HG03095 (cell line): Measurements from ENCODE around the gene PXDN.
"Not testable (repeated sequence)": the region's sequence is repeated elsewhere in the genome, so short reads cannot be mapped to it uniquely, and the experiment has no call there.

ENCODE experiments used
- ATAC-seq: cut with Tn5 transposase; IDR thresholded peaks from one replicate; pipeline ENCODE4 v1.9.1; 2021; ENCODE audit warnings: moderate library complexity; ENCODE audit not compliant: unreplicated experiment

PXDN gene

DNA sequence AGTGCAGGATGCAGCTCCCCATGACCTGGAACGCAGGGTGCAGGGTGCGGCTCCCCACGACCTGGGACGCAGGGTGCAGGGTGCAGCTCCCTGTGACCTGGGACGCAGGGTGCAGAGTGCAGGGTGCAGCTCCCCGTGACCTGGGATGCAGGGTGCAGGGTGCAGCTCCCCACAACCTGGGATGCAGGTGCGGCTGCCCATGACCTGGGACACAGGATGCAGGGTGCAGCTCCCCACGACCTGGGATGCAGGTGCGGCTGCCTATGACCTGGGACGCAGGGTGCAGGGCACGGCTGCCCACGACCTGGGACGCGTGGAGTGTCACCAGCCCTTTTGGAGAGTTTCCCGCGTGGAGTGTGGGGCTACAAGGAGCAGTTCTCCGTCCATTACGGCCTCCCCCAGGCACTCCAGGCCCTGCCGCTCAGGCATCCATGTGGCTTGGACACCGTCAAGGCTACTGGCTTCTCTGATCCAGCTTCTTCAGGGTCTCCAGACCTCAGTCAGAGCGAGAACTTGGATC is 38.7 kb downstream of the PXDN start:
- no peak for ATAC-seq

DNA sequence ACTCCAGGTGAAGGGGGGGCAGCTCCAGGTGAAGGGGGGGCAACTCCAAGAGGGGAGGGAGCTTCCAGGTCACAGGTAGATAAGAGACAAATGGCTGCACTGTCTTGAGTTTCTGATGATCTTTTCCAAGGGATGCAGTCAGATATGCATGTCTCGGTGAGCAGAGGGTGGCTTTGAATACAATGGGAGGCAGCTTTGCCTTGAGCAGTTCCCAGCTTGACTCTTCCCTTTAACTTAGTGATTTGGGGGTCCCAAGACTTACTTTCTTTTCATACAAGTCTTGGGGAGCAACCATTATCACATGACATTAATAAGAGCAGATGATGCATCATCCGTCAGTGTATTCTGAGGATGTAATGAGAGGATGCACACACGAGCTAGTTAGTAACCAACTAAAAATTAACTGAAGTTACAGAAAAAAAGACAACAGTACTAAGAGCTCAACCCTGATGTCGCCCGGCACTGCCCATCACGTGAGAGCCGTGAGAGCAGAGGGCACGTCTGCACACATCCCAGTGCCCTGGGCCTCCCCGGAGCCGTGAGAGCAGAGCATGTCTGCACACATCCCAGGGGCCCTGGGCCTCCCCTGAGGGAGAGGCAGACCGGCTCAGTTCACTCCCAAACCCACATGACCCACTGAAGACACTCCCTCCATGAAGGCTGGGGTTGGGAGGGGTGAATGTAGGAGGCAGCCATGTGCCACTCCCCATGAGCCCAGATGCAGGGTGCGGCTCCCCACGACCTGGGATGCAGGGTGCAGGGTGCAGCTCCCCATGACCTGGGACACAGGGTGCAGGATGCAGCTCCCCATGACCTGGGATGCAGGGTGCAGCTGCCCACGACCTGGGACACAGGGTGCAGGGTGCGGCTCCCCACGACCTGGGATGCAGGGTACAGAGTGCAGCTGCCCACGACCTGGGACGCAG is 39.4 kb downstream of the PXDN start:
- no peak for ATAC-seq

DNA sequence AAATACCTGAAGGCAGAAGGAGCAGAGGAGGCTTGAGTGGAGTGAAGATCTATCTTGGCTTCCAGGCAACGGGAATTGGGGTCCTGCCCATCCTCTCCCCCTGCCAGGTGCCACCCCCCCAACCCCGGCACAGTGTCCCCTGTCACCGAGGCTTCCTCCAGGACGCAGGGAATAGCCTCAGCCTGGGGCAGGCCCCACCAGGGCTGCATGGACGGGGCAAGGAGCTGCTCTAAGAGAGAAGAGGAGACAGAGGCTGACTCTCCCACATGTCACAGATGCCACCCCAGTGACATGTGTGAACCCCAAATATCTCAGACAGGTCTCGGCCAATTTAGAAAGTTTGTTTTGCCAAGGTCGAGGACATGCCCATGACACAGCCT is 42.1 kb downstream of the PXDN start:
- ATAC-seq, result no peak

DNA sequence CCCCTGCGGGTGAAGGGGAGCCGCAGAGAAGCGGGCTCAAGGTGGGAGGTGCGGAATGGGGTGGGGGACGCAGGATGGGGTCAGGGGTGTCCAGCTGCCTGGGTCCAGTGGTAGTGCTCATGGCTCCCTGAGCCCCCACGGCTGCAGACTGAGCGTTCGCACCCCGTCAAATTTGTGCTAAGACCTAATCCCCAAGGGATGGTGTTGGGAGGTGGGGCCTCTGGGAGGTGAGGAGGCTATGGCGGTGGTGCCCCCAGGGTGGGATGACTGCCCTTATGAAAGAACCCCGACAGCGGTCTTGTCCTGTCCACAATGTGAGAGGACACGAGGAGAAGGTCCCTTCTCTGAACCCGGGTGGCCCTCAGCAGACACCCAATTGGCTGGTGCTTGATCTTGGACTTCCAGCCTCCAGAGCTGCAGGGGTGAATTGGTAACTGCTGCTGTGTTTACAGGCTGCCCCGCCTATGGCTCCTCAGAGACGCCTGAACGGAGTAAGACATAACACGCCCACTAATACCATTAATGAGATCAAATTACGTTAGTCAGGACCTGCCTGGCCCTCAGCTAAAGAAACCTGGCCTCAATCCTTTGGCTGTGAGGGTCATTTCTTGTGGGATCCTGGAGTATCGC is 42.6 kb downstream of the PXDN start:
- no peak for ATAC-seq

DNA sequence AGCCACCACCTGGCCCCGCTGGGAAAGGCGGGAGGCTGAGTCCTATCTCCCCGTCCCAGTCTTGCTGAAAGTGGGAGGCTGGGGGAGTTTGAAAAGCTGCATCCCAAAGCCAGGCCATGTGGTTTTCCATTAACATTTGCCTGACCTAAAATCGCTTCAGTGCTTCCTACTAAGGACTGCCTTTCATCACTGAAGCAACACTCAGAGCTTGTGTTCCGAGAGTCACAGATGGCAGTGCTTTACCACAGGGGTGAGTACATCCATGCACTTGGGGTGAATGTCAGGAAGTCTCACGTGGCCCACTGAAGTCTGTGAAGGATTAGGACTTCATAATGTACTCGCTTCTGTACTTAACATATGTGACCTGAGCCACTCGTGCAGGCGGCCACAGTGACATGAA is 43.3 kb downstream of the PXDN start:
- ATAC-seq, result no peak

DNA sequence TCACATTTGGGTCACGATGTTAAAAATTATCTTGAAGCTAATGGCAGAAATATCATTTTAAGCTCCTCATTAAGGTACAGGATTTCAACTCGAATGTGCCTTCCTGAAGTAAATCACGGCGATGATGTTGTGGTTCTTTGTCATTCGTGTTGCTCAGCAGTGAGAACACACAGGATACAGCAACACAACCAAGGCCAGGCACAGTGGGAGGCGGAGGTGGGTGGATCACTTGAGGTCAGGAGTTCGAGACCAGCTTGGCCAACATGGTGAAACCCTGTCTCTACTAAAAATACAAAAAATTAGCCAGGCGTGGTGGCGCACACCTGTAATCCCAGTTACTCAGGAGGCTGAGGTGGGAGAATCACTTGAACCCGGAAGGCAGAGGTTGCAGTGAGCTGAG is 43.9 kb downstream of the PXDN start:
- ATAC-seq, result not testable (repeated sequence)

DNA sequence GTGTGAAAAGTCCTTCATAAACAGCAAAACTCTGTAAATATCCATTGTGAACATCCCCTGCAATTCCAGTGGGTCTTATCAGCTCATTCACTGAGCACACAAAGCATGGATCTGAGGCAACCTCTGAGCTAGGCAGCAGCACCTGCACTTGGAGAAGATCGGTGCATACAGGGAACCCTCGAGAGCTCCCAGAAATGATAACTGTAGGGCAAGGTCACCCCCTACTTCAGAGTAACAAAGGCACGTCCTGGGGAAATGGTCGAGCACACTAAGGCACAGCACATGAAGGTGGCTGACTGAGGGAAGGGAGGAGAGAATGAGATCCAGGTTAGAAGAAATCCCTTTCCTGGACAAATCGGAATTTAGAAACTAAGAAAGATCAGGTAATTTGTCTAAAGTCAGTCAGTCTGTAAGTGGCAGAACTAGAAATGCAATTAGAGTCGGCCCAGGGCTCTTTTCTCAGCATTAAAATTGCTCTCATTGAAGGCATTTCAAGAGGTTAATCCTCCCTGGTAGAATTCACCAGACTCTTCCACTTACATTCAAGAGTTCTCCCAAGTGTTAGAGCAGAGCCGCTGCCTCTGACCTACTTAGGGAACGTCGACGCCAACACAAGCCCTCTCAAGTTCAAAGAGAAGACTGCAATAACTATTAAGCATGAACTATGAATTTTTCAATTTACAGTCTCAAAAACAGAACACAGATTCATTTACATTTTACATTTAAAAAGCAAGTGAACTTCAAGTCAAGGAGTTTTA is 45.9 kb downstream of the PXDN start:
- ATAC-seq, result no peak

DNA sequence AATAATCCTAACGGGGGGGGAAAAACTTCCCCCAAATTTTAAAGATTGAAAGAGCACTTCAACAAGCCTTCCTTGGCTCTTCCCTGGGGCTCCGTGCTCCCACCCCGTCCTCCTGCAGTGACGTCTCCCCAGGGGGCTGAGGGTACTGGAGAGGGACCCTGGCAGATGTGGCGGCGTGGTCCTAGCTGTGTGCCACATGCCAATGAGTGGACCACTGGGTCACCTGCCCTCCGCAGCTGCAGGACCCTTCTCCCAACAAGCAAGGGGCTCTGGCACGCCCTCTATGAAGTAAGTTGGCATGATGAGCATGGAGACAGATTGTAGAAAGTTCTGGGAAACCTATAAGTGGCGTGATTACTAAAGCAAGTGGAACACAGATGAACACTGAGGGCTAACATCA is 46.7 kb downstream of the PXDN start:
- no peak for ATAC-seq

DNA sequence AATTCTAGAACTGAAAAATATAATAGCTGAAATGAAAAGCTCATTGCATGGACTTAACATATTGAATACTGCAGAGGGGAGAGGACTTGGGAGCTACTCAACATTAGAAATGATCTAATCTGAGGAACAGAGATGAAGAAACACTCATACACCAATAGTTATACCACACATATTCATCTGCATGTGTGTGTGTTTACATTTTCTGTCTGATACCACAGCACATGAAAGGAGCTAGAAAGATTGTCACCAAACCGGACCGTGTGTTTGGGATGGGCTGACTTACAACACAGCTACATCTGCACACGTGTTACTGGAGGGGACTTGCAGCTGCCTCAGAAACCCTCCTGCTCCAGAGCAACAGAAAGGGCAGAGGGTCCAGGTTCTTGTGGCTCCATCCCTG is 47.8 kb downstream of the PXDN start:
- ATAC-seq, result no peak

DNA sequence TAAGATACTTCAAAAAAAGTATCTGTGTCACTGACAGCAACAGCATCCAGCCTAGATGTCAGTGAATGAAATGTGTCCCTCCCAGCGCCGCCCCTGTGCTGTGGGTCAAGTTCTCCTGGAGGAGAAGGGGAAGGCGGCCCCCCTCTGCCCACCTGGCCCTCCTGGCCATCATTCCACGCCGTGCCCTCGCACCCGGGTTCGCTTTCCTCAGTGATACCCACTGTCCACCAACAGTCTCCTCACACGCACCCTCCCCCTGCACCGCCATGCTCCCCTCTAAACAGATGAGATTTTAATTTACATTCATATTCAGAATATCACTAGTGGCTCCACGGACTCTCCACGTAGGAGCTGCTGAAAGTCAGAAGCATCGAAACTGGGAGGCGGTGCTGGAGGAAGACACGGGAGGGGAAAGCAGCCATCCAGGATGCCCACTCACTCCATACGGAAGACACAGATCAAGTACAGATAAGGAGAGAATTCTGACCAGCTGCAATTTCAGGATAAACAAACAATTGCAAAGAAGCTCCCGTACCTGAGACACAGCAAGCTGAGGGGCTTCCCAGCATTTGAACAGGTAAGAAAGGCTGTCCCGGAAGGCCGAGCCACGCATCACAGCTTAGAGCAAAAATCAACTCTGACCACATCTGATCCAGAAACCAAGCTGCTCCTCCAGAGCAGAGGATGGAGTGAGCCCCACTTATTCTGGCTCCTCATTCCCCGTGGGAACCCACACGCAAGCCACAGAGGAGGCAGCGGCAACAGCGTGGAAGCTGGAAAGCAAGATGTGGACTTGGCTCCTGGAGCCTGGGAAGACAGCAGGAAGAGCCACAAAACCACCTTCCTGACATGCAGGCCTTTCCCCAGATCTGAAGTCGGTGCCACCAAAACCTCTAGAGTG is 49.7 kb downstream of the PXDN start:
- no peak for ATAC-seq

DNA sequence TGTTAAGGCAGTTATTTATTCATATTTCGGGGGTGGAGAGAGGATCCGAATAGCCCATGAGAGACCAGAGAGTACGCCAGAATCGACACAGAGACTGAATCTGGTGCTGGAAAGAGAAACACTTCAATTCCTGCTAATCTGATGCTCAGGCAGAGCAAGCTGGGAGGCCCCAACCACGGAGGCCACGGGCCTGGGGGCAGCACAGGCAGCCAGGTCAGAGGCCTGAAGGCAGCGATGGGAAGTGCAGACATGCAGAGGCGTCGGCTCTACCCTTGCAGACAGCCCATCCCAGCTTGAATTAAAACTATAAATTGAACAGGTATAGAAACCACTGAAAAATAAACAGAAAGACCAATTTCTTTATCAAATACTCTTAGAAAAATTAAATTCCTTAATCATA is 50.6 kb downstream of the PXDN start:
- ATAC-seq, result no peak

DNA sequence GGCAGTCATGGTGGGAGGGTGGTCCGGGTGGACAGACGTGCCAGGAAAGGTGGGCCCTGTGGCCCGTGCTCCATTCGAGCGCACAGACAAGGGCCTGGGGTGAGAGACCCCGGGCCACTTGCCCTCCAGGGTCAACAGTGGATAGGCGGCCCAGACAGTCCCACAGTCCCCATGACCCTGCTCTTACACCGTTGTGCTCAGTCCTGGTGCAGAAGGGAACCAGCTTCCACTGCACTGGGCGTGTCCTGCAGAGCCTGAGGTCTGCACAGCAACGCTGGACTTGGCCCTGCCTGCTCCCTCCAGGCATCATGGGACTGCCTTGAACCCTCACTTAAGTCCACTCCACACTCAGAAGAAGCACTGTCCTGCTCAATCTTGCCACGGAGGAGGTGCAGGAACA is 52.0 kb downstream of the PXDN start:
- no peak for ATAC-seq

DNA sequence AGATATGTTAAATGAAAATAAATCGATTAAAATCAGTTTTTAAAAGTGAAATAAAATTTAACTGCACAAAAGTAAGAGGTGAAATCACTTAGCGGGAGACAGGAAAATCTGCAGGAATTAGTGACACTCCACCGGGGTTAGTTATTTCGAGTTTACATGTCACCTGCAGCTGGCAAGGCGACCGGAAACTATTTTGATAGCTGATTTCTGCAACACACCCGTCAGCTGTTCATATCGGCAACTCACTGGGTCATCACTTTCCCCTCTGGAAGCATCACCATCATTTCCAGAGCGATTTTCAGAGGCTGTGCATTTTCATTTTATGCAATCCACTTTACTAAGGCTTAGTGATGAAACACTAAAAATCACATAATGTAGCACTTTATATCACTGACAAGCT is 52.9 kb downstream of the PXDN start:
- no peak for ATAC-seq

DNA sequence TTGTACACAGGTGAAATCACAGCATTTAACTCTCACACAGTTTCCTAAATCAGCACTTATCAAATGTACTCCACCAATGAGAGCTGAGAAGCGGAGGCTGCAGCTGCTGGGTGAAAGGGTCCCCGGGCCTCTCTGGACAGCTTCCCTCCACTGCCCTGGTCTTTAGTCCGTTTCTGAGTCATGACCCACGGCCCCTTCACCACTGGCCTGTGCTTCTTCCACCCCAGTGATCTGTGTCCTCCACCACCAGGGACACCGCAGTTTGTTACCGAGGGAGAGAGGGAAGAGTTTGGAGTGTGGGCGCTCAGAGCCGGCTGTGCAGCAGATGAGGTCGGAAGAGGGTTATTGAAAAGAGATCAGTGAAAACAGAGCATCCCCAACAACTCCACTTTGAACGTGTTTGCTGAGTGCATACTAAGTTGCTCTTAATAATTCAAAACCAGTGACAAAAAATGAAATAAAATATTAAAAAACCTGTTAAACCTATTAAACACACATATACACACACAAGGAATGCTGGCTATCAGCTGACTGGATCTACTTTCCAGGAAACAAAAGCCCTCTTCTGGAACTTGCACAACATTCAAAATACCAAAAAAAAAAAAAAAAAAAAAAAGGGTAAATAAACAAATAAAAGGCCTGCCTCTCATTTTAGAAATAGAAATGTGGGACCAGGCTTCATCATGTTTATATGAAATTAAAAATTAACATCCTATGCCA is 54.1 kb downstream of the PXDN start:
- no peak for ATAC-seq

DNA sequence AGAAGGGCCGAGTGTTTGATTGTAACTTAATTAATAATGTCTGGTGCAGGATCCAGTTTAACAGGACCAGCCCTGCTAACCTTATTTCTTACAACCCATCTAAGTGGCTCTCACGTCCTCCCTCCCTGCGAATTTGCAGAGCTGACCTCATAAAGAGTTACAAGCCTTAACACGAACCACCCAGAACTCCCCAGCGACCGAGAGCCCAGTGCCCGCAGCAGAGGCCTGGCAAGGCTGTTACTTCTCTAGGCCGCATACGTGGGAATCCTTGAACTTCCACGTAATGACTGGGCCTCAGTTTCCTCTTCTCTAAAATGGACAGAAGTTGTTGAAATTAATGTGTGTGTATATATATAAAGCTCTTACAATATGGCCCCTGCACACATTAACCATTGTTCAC is 55.5 kb downstream of the PXDN start:
- no peak for ATAC-seq

DNA sequence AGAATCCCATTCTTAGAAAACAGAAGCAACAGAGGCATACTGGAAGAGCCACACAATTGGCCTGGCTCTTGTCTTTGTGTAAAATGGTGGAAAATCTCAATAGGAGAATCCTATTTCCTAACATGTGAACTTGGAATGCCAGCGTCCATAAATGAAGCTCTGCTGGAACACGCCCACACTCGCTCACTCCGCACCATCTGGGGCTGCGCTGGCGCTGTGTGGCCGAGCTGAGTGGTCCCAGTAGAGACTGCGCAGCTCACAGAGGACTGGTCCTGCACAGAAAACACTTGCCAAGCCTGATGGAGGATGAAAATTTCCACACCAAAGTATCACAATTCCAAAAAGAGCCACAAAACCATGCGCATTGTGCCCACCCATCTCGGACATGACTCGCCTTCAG is 56.2 kb downstream of the PXDN start:
- ATAC-seq, result no peak

DNA sequence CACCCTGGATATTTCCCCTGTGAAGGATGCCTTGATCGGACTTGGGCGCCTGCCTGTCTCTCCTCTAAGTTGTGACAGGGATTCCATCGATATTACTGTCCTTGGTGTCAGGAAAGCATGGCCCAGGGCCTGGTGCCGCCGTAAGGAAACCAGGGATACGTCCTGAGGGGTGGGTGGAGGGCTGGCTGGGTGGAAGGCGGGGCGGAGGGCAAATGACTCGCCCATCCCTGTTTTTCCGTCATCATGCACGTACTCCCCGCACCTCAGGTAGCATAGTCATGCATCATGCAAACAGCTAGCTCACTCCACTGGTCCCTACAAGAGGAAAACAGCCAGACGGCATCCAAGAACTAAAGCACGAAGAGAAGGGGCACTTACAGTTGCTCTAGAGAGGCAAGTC is 57.1 kb downstream of the PXDN start:
- ATAC-seq, result no peak

DNA sequence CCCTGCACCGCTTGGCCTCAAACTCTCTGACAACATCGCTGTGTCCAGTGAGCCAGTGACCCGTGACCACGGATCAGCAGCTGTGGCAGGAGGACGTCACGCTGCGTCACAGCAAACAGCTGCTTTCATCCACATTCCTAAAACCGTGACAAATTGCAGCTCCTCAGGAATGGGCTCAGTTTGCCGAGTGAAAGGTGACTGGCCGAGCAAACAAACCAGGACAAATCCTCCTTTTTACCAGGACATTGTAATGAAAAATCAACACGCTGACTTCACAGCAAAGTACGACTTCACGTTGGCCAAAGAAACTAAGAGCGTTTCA is 57.6 kb downstream of the PXDN start:
- ATAC-seq, result no peak

DNA sequence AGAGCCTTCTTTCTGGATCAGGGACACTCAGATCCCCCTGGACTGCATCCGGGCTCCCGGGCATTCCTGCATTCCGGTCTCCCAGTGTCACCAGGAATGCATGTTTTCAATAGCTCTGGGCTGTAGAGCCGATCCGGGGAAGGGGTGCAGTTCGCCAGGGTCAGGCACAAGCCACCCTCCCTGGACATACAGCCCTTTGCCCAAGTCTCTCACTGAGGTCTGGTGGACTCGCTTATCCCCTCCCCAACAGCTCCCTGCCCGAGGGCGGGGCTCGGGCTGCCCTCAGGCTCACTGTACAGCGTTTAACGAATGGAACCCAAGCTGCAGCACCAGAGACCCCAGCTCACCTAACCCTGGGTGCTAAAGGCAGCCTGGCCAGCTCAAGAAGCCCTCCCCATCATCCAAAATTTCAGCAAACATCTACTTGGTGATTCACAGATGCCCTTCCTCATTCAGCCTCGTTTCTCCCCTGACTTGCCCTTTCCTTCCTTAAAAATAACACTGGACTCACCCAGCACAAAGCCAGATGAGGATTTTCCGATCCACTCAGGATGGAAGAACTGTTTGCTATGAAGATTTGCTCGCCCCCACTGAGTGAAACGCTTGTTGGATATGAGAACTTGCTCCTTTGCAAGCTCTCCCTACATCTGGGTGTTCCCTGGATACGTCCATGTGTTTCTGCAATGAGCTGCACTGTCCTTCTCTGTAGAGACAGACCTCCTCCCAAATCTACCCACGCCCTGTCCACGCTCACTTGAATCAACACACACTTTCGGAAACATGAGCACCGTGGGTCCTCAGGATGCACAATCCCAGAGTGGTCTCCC is 58.1 kb downstream of the PXDN start:
- ATAC-seq, result no peak
